Smooth muscle cell (in vitro differentiated cells): ENCODE measurements around the gene APOA4. TPM values are rescaled to one million over a fixed set of nuclear protein-coding genes. Genes with fewer than 3 reads are reported as not detected.

Experiments
- DNase-seq: peaks from one replicate; lab custom pipeline; 2025; ENCODE audit not compliant: unreplicated experiment; lab: John Stamatoyannopoulos, UW
- H2AFZ ChIP-seq: fragments of 200-600 bp; sonication (generic); 2 replicates; pipeline ENCODE4 v1.6.0; 2016; ENCODE audit warnings: antibody characterized with exemption, low read depth, mild to moderate bottlenecking
- H3F3A ChIP-seq: fragments of 200-600 bp; sonication (generic); 2 replicates; pipeline ENCODE4 v1.6.0; 2017; ENCODE audit warnings: antibody characterized with exemption, low read depth
- H3K27ac ChIP-seq: fragments of 200-600 bp; sonication (generic); 2 replicates; pipeline ENCODE4 v1.5.1; 2016; ENCODE audit warnings: low read depth, mild to moderate bottlenecking
- H3K27me3 ChIP-seq: fragments of 200-600 bp; sonication (generic); 2 replicates; pipeline ENCODE4 v1.6.1; 2016; ENCODE audit warnings: low read depth, mild to moderate bottlenecking
- H3K36me3 ChIP-seq: fragments of 200-600 bp; sonication (generic); 2 replicates; pipeline ENCODE4 v1.5.1; 2016; ENCODE audit warnings: low read depth
- H3K4me1 ChIP-seq: fragments of 200-600 bp; sonication (generic); 2 replicates; pipeline ENCODE4 v1.5.1; 2016; ENCODE audit warnings: low read depth
- H3K4me2 ChIP-seq: fragments of 200-600 bp; sonication (generic); 2 replicates; pipeline ENCODE4 v1.6.0; 2016; ENCODE audit warnings: mild to moderate bottlenecking
- H3K4me3 ChIP-seq: fragments of 200-600 bp; sonication (generic); 2 replicates; pipeline ENCODE4 v1.5.1; 2016; ENCODE audit warnings: mild to moderate bottlenecking
- H3K79me2 ChIP-seq: fragments of 200-600 bp; sonication (generic); 2 replicates; pipeline ENCODE4 v1.6.0; 2016; ENCODE audit warnings: low read depth, mild to moderate bottlenecking
- H3K9ac ChIP-seq: fragments of 200-600 bp; sonication (generic); 2 replicates; pipeline ENCODE4 v1.6.0; 2016; ENCODE audit warnings: low read depth
- H3K9me3 ChIP-seq: fragments of 200-600 bp; sonication (generic); replicated peaks from 2 replicates; pipeline ENCODE4 v1.5.1; 2016; ENCODE audit warnings: low read depth
- H4K20me1 ChIP-seq: fragments of 200-600 bp; sonication (generic); 2 replicates; pipeline ENCODE4 v1.6.0; 2016; ENCODE audit warnings: low read depth
- WGBS: methylation state at CpG from one replicate; pipeline ENCODE4 v1.1.7; 2016; ENCODE audit warnings: low lambda C conversion rate; 5-methylcytosine and 5-hydroxymethylcytosine counted together
- polyA plus RNA-seq: library from polyadenylated mRNA; unstranded; fragments of >200 nt; fragmentation: Nextera tagmentation; extraction: Ambion mirVana; gene quantifications from 2 replicates; pipeline ENCODE4 v1.2.1, GENCODE V29; 2016
- total RNA-seq: library from RNA; depleted of rRNA; stranded (reverse); fragments of >200 nt; gene quantifications from 2 replicates; pipeline ENCODE4 v1.2.3, GENCODE V29; 2014
- TF ChIP-seq, protein P1 (sequence below): fragments of 200-600 bp; sonication (generic); IDR thresholded peaks from 2 replicates; pipeline ENCODE4 v1.5.1; 2017; ENCODE audit warnings: borderline replicate concordance, mild to moderate bottlenecking, antibody characterized with exemption; ENCODE audit not compliant: insufficient read depth, poor library complexity, severe bottlenecking

The APOA4 gene
- total and polyA plus RNA-seq, 2 experiments from 2014 or later, result 0.15 TPM; not detected in 1

DNA sequence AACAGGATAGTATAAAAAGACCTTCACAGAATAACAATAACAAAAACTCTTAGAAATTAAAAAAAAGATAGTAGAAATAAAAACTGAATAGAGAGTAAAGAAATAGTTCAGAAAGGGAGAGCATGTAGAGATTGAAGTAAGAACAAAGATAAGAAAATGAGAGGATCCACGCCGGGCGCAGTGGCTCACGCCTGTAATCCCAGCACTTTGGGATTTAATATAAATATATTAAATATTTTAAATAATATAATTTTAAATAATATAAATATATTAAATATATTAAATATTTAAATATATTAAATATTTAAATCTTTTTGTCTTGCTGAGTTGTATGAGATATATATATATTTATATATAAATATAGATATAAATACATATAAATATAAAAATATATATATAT lies 11.0 kb downstream of the APOA4 start:
- H2AFZ ChIP-seq, result no peak overlapping the region
- no peak overlapping the region for H3K9ac ChIP-seq
- 88% methylated on average over 4 of the region's 4 CpGs for WGBS
- H3K4me3 ChIP-seq, result no peak overlapping the region
- H3K4me1 ChIP-seq, result no peaks in the 10 kb centered on the region
- TF ChIP-seq, protein P1, sequence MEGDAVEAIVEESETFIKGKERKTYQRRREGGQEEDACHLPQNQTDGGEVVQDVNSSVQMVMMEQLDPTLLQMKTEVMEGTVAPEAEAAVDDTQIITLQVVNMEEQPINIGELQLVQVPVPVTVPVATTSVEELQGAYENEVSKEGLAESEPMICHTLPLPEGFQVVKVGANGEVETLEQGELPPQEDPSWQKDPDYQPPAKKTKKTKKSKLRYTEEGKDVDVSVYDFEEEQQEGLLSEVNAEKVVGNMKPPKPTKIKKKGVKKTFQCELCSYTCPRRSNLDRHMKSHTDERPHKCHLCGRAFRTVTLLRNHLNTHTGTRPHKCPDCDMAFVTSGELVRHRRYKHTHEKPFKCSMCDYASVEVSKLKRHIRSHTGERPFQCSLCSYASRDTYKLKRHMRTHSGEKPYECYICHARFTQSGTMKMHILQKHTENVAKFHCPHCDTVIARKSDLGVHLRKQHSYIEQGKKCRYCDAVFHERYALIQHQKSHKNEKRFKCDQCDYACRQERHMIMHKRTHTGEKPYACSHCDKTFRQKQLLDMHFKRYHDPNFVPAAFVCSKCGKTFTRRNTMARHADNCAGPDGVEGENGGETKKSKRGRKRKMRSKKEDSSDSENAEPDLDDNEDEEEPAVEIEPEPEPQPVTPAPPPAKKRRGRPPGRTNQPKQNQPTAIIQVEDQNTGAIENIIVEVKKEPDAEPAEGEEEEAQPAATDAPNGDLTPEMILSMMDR, result no peak
- no peaks in the 10 kb centered on the region for H3K27me3 ChIP-seq
- no peaks in the 10 kb centered on the region for H3K9me3 ChIP-seq
- DNase-seq, result no peak
- H4K20me1 ChIP-seq, result no peaks in the 10 kb centered on the region
- no peaks in the 10 kb centered on the region for H3K36me3 ChIP-seq
- H3F3A ChIP-seq, result no peaks in the 10 kb centered on the region
- H3K4me2 ChIP-seq, result no peak overlapping the region
- H3K79me2 ChIP-seq, result no peaks in the 10 kb centered on the region
- H3K27ac ChIP-seq, result no peak overlapping the region

DNA sequence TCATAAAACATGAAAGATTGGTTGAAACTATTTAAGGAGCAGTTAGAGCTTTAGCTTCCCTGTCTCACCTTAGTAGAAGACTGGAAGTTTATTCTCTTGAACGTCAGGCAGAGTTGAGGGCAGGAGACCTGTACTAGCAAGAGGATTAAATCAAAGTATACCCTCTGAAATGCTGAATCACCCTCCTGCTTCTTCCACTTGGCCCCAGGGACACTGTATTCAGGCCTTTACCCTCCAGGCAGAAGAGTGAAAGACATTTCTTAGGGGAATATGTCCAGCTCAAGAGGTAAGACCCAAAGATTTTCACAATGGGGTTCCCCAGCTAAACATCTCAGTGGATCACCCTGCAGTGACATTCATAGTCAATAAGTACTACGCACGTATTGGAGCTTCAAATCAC lies 11.9 kb downstream of the APOA4 start:
- Histone ChIP-seq H3K9me3 (no peaks in the 10 kb centered on the region), H3K4me1 (no peaks in the 10 kb centered on the region), H2AFZ (no peak overlapping the region), H3K27ac (no peak overlapping the region), H3K4me3 (no peak overlapping the region), H3K79me2 (no peaks in the 10 kb centered on the region), H3K4me2 (no peak overlapping the region), H3K36me3 (no peaks in the 10 kb centered on the region), H3K27me3 (no peaks in the 10 kb centered on the region), H4K20me1 (no peaks in the 10 kb centered on the region), H3K9ac (no peak overlapping the region), H3F3A (no peaks in the 10 kb centered on the region)
- WGBS, result 82% methylated on average over 3 of the region's 3 CpGs
- TF ChIP-seq, protein P1, result no peak
- DNase-seq, result no peak

DNA sequence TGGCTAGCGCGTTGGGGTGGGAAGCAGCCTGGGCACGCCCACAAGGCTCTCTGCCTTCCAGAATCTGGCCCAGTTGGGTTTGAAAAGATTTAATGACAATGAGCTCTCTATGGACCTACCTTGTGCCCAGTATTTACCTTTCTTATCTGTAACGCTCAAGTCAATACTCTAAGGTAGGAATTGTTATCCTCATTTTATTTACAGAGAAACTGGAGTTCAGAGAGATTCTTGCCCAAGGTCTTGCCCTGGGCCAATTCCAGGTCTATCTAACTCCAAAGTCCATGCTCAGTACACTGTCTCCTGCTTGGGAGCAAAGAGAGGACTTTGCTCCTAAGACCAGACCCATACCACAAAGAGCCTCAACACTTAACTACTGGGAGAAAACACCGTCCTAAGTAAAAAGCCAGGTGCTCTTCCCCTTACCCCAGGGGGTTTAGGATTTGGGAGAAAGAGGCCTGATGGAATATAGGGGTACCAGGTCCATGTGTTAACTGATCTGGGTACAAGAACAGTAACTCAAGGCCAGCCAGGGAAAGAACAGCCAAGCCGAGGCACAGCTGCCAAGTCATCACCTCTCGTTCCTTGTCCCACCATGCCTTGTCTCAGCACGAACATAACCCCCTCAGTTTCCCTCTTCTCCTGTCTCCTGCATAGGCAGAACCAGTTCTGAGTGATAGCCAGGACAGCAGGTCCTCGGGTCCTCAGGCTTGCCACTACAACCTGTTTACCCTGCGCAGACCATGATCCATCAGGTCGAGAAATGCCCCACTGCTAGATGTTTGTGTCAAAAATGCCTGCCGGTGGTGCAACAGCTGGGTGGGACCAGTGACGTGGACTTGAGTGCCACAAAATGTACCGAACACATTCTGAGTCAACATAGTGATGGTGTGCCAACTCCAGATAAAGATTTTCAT lies 14.6 kb downstream of the APOA4 start:
- Histone ChIP-seq H3K79me2 (no peaks in the 10 kb centered on the region), H3K4me1 (no peaks in the 10 kb centered on the region), H3K4me2 (no peak overlapping the region), H3K9me3 (no peaks in the 10 kb centered on the region), H3F3A (no peaks in the 10 kb centered on the region), H4K20me1 (no peaks in the 10 kb centered on the region), H3K36me3 (no peaks in the 10 kb centered on the region), H3K9ac (no peak overlapping the region), H3K27me3 (no peaks in the 10 kb centered on the region), H2AFZ (no peak overlapping the region), H3K27ac (no peak overlapping the region), H3K4me3 (no peak overlapping the region)
- WGBS, result 86% methylated on average over 14 of the region's 14 CpGs
- TF ChIP-seq, protein P1, result no peak
- DNase-seq, result no peak
